HEK293T (cell line): Measurements from ENCODE around the gene TENM3.

Experiments
- ARNT ChIP-seq: fragments of 450-650 bp; IDR thresholded peaks from 2 replicates; pipeline ENCODE4 v1.6.1; 2017; ENCODE audit warnings: mild to moderate bottlenecking
- ELF4 ChIP-seq: fragments of 450-650 bp; IDR thresholded peaks from 2 replicates; pipeline ENCODE4 v1.6.1; 2017; ENCODE audit warnings: antibody characterized with exemption
- SUZ12 ChIP-seq: fragments of 450-650 bp; IDR thresholded peaks from 2 replicates; pipeline ENCODE4 v1.6.1; 2016; ENCODE audit warnings: mild to moderate bottlenecking
- TARDBP ChIP-seq: fragments of 450-650 bp; IDR thresholded peaks from 2 replicates; pipeline ENCODE4 v1.6.1; 2016
- ZNF384 ChIP-seq: fragments of 450-650 bp; IDR thresholded peaks from 2 replicates; pipeline ENCODE4 v1.6.1; 2016

GRCh38 chr4:182743815-182744214 lies 500.6 kb downstream of the TENM3 start:
- no peak for TF ChIP-seq ELF4
- TF ChIP-seq TARDBP = no peak
- no peak for TF ChIP-seq ARNT
- no peak for TF ChIP-seq SUZ12
- no peak for TF ChIP-seq ZNF384
